Transverse colon (tissue), 4 donors: Measurements from ENCODE around the gene HTR3B. TPM values are rescaled to one million over a fixed set of nuclear protein-coding genes. Genes with fewer than 3 reads are reported as not detected.

Experiments used
- DNase-seq: peaks from one replicate; pipeline ENCODE4 v3.0.0-alpha.2; 2019
- H3K27ac ChIP-seq, 4 donors: fragments of 200-600 bp; sonication (generic); 2 replicates each; pipeline ENCODE4 v1.5.1; 2016 to 2018; ENCODE audit warnings: inconsistent platforms in 4 of 4
- H3K27me3 ChIP-seq: fragments of 200-600 bp; sonication (generic); 2 replicates; pipeline ENCODE4 v1.5.1; 2017; ENCODE audit warnings: inconsistent platforms
- H3K36me3 ChIP-seq, 4 donors: fragments of 200-600 bp; sonication (generic); 2 replicates each; pipeline ENCODE4 v1.5.1; 2017 to 2019; ENCODE audit warnings: inconsistent platforms in 4 of 4
- H3K4me1 ChIP-seq, 4 donors: fragments of 200-600 bp; sonication (generic); 2 replicates each; pipeline ENCODE4 v1.5.1; 2017 to 2020; ENCODE audit warnings: inconsistent platforms in 4 of 4
- H3K4me3 ChIP-seq, 4 donors: fragments of 200-600 bp; sonication (generic); 1 replicate in 1 of 4; 2 replicates in 3 of 4; pipeline versions ENCODE4 v1.5.1 to v1.6.1; 2017 to 2019; ENCODE audit warnings: inconsistent platforms in 4 of 4
- H3K9me3 ChIP-seq, 2 donors: fragments of 200-600 bp; sonication (generic); 2 replicates each; pipeline ENCODE4 v1.5.1; 2017 to 2019; ENCODE audit warnings: inconsistent platforms in 2 of 2
- CTCF ChIP-seq, 5 experiments: fragments of 200-600 bp in 3 of 5; fragments of 450-650 bp in 2 of 5; sonication (generic) in 3 of 5; IDR thresholded peaks; 1 replicate in 2 of 5; 2 replicates in 3 of 5; pipeline ENCODE4 v1.5.1; 2016 to 2017; ENCODE audit warnings: antibody characterized with exemption in 5 of 5, inconsistent platforms in 3 of 5, mild to moderate bottlenecking in 2 of 5, moderate library complexity in 1 of 5
- EP300 ChIP-seq: sonication (generic); formaldehyde crosslinking; IDR thresholded peaks from one replicate; pipeline ENCODE4 v1.6.1; 2017; ENCODE audit warnings: antibody characterized with exemption, low read depth
- POLR2A ChIP-seq: fragments of 450-650 bp; IDR thresholded peaks from one replicate; pipeline ENCODE4 v1.6.1; 2016; ENCODE audit warnings: antibody characterized with exemption, mild to moderate bottlenecking, moderate library complexity
- POLR2AphosphoS5 ChIP-seq, 3 donors: sonication (generic); formaldehyde crosslinking; IDR thresholded peaks; one replicate each; pipeline ENCODE4 v1.6.1; 2016; ENCODE audit warnings: antibody characterized with exemption in 3 of 3
- WGBS, 2 donors: methylation state at CpG; one replicate each; pipeline ENCODE4 v1.1.5; 2018; ENCODE audit warnings: low coverage in 1 of 2; 5-methylcytosine and 5-hydroxymethylcytosine counted together
- in situ Hi-C, 4 donors: fragments of 200-750 bp; cut with MboI; loops; one replicate each; pipeline versions ENCODE4 v1.15.0 to v1.15.1; 2017; ENCODE audit warnings: low sequenced_read_pairs in 3 of 4, low pct_ligation_motif_present in 1 of 4, low pct_unique_long_range_greater_than_20kb in 1 of 4
- intact Hi-C: fragments of 100-400 bp; cut with DNase I; formaldehyde crosslinking; loops from one replicate; pipeline ENCODE4 v1.15.1; 2023; ENCODE audit warnings: low total_unique reads
- total RNA-seq, 4 donors: library from RNA; depleted of rRNA; stranded (reverse); fragments of >200 nt; gene quantifications; one replicate each; pipeline ENCODE4 v1.1.0, GENCODE V29; 2016

The HTR3B gene
- total RNA-seq, 4 donors from 2014 or later: 0.14 TPM; not detected in 3

- DNase-seq: no peak
- Histone ChIP-seq H3K27ac (no peak overlapping the region), H3K4me3 (no peak overlapping the region), H3K4me1 (peaks cover 0 to 4% (median 0%) of the 10 kb centered on the region in 4 donors), H3K9me3 (no peaks in the 10 kb centered on the region), H3K36me3 (no peaks in the 10 kb centered on the region), H3K27me3 (peaks cover 12% of the 10 kb centered on the region)
- intact Hi-C loops (no loop called here), in situ Hi-C loops (no loop called here)
- 79 to 80% methylated on average over 7 to 15 of the region's 15 CpGs for WGBS, 2 donors
- no peak for TF ChIP-seq POLR2AphosphoS5 (IDR thresholded peaks at IDR 0.05)
Observed at GRCh38 chr11:113971506-113972195, 67.1 kb downstream of the HTR3B start.

- peak; percentile 53 for DNase-seq
- Histone ChIP-seq H3K27me3 (peaks cover 24% of the 10 kb centered on the region), H3K4me1 (peaks cover 0 to 4% (median 0%) of the 10 kb centered on the region in 4 donors), H3K9me3 (no peaks in the 10 kb centered on the region), H3K4me3 (no peak within 1 kb of the TSS), H3K27ac (no peak within 1 kb of the TSS), H3K36me3 (no peaks in the 10 kb centered on the region)
- in situ Hi-C loops: no loop called here
- TF ChIP-seq POLR2AphosphoS5 (IDR thresholded peaks at IDR 0.05): no peak
- TF ChIP-seq POLR2A: no peak
- TF ChIP-seq EP300: no peak
- TF ChIP-seq CTCF (IDR thresholded peaks at IDR 0.05): no peak
- WGBS, 2 donors: 33 to 36% methylated on average over 1 to 12 of the region's 12 CpGs
- intact Hi-C loops: no loop called here
Observed at GRCh38 chr11:113974741-113975470, 70.3 kb downstream of the HTR3B start, which contains the start of gene HTR3A. HTR3A (plus strand) TSS chr11:113975108; CDS start chr11:113975326, 218 bp downstream.

- intact Hi-C loops: no loop called here
- in situ Hi-C loops: no loop called here
- peaks cover 20% of the 10 kb centered on the region for H3K27me3 ChIP-seq
- WGBS, 2 donors: 61% methylated on average over 4 of the region's 4 CpGs; no CpG with 5 or more reads in 1 of the 2 donors
- H3K36me3 ChIP-seq: no peaks in the 10 kb centered on the region
- peaks cover 0 to 4% (median 0%) of the 10 kb centered on the region in 4 donors for H3K4me1 ChIP-seq
- no peak for DNase-seq
- H3K27ac ChIP-seq: no peak overlapping the region
- TF ChIP-seq POLR2A (no peak), POLR2AphosphoS5 (IDR thresholded peaks at IDR 0.05) (no peak)
- H3K9me3 ChIP-seq: no peaks in the 10 kb centered on the region
- H3K4me3 ChIP-seq: no peak overlapping the region
Observed at GRCh38 chr11:113977071-113977490, 72.5 kb downstream of the HTR3B start.

GRCh38 chr11:113977701-113978100, 73.1 kb downstream of the HTR3B start:
- 82% methylated on average over 11 of the region's 11 CpGs; no CpG with 5 or more reads in 1 of the 2 donors for WGBS, 2 donors
- H3K27ac ChIP-seq: no peak overlapping the region
- no peak for DNase-seq

More at GRCh38 chr11:113977701-113978100, 73.1 kb downstream of the HTR3B start:
- Histone ChIP-seq H3K4me1 (peaks cover 0 to 4% (median 0%) of the 10 kb centered on the region in 4 donors), H3K9me3 (no peaks in the 10 kb centered on the region), H3K36me3 (no peaks in the 10 kb centered on the region), H3K4me3 (no peak overlapping the region), H3K27me3 (peaks cover 20% of the 10 kb centered on the region)
- intact Hi-C loops: no loop called here
- in situ Hi-C loops: no loop called here
- TF ChIP-seq POLR2AphosphoS5 (IDR thresholded peaks at IDR 0.05): no peak
- TF ChIP-seq EP300: no peak
- no peak for TF ChIP-seq CTCF (IDR thresholded peaks at IDR 0.05)
- TF ChIP-seq POLR2A: no peak
